Fibroblast of skin of left biceps (primary cell): ENCODE data around the gene PEG3.
"Not testable (repeated sequence)": the region's sequence is repeated elsewhere in the genome, so short reads cannot be mapped to it uniquely, and the experiment has no call there.

Experiments used
- DNase-seq, 2 experiments: peaks; one replicate each; pipeline ENCODE4 v3.0.0-alpha.2; 2013; ENCODE audit warnings: low read depth in 2 of 2

Gene PEG3

GRCh38 chr19:56840451-56841192 lies at the start of gene PEG3, which contains the start of gene ZIM2:
Gene PEG3 (minus strand): TSS chr19:56840726. CDS start chr19:56824655, 16,071 bp downstream.
Gene ZIM2 (minus strand): TSS chr19:56840726. CDS start chr19:56824277, 16,449 bp downstream.
- DNase-seq: no peak

- DNase-seq: no peak
These were observed 44.9 kb upstream of the PEG3 start for GRCh38 chr19:56885173-56885985.

- no peak for DNase-seq
These were observed 43.9 kb upstream of the PEG3 start for GRCh38 chr19:56884441-56884840.

- DNase-seq: no peak
These were observed 40.2 kb upstream of the PEG3 start for GRCh38 chr19:56880592-56881190.

- DNase-seq: no peak
These were observed 36.7 kb upstream of the PEG3 start for GRCh38 chr19:56877069-56877715.

- DNase-seq: no peak
These were observed 35.2 kb upstream of the PEG3 start for GRCh38 chr19:56875717-56876116.

- no peak for DNase-seq
These were observed 34.0 kb upstream of the PEG3 start for GRCh38 chr19:56874530-56874929.

- no peak for DNase-seq
These were observed 33.0 kb upstream of the PEG3 start for GRCh38 chr19:56873493-56873892.

- DNase-seq: no peak
These were observed 29.4 kb upstream of the PEG3 start for GRCh38 chr19:56869886-56870285.

- DNase-seq: no peak
These were observed 27.9 kb upstream of the PEG3 start for GRCh38 chr19:56868446-56868845.

- DNase-seq: no peak
These were observed 26.0 kb upstream of the PEG3 start for GRCh38 chr19:56866538-56866937.

- DNase-seq: no peak
These were observed 24.1 kb upstream of the PEG3 start for GRCh38 chr19:56864443-56865125.

GRCh38 chr19:56862741-56863140 lies 22.2 kb upstream of the PEG3 start:
- no peak for DNase-seq

- DNase-seq: not testable (repeated sequence)
These were observed 19.9 kb upstream of the PEG3 start for GRCh38 chr19:56860409-56860808.

GRCh38 chr19:56858026-56858425 lies 17.5 kb upstream of the PEG3 start:
- no peak for DNase-seq

GRCh38 chr19:56856822-56857221 lies 16.3 kb upstream of the PEG3 start:
- DNase-seq: no peak

- not testable (repeated sequence) for DNase-seq
These were observed 11.8 kb upstream of the PEG3 start for GRCh38 chr19:56852361-56852760.

- DNase-seq: no peak
These were observed 7.6 kb upstream of the PEG3 start for GRCh38 chr19:56848166-56848565.

GRCh38 chr19:56842412-56842811 lies 1.9 kb upstream of the PEG3 start:
- DNase-seq: no peak

- DNase-seq: no peak
These were observed 642 bp upstream of the PEG3 start for GRCh38 chr19:56841193-56841543.

- peak in 1 of 2 experiments; percentile 75 for DNase-seq
These were observed 675 bp downstream of the PEG3 start for GRCh38 chr19:56839652-56840450.
